CD4-positive, alpha-beta T cell (primary cell): ENCODE measurements around the gene PEF1. TPM values are rescaled to one million over a fixed set of nuclear protein-coding genes. Genes with fewer than 3 reads are reported as not detected.

Experiments used
- ATAC-seq: fragments of 200-7000 bp; cut with Tn5 transposase; one replicate; pipeline ENCODE4 v1.10.0; 2022; ENCODE audit warnings: mild to moderate bottlenecking; ENCODE audit not compliant: poor library complexity
- CTCF ChIA-PET: fragments of 350-600 bp; sonication (Branson Sonifier 250); formaldehyde crosslinking; loops from one replicate; lab custom pipeline; 2021; ENCODE audit warnings: antibody characterized with exemption, inconsistent platforms; lab: Charles Lee
- POLR2A ChIA-PET: fragments of 350-600 bp; sonication (Branson Sonifier 250); formaldehyde crosslinking; loops from one replicate; lab custom pipeline; 2021; ENCODE audit warnings: antibody characterized with exemption, inconsistent platforms; lab: Charles Lee
- DNase-seq, 14 experiments: peaks; one replicate each; pipeline ENCODE4 v3.0.0-alpha.2; 2013 to 2020; ENCODE audit warnings: mixed read lengths in 2 of 14
- H3K27ac ChIP-seq, 2 donors: one replicate each; pipeline versions ENCODE4 v1.5.1 to v1.7.0; 2013; ENCODE audit warnings: low read length in 2 of 2, low read depth in 1 of 2, mild to moderate bottlenecking in 1 of 2
- H3K27me3 ChIP-seq, 2 experiments: 1 replicate in 1 of 2; 2 replicates in 1 of 2; pipeline versions ENCODE4 v1.6.1 to v1.7.0; 2013; ENCODE audit warnings: low read length in 2 of 2, control low read depth in 1 of 2, mild to moderate bottlenecking in 1 of 2, moderate library complexity in 1 of 2; ENCODE audit not compliant: insufficient read depth in 2 of 2, control insufficient read depth in 1 of 2
- H3K36me3 ChIP-seq: one replicate; pipeline ENCODE4 v1.6.1; 2013; ENCODE audit warnings: low read length, control low read depth; ENCODE audit not compliant: insufficient read depth
- H3K4me1 ChIP-seq: one replicate; pipeline ENCODE4 v1.6.1; 2013; ENCODE audit warnings: low read length, control low read depth; ENCODE audit not compliant: insufficient read depth
- H3K4me3 ChIP-seq: one replicate; pipeline ENCODE4 v1.5.1; 2013; ENCODE audit warnings: mild to moderate bottlenecking, low read length, moderate library complexity
- H3K9me3 ChIP-seq, 2 experiments: 1 replicate in 1 of 2; 2 replicates in 1 of 2; pipeline versions ENCODE4 v1.6.1 to v1.7.0; 2013; ENCODE audit warnings: low read length in 2 of 2, mild to moderate bottlenecking in 2 of 2, control low read depth in 1 of 2, moderate library complexity in 1 of 2; ENCODE audit not compliant: control insufficient read depth in 1 of 2, insufficient read depth in 1 of 2
- H3K27ac Mint-ChIP-seq: one replicate; pipeline ENCODE4 v1.8.0; 2020; ENCODE audit warnings: mixed read lengths
- H3K27me3 Mint-ChIP-seq: one replicate; pipeline ENCODE4 v1.8.0; 2021; ENCODE audit warnings: mixed read lengths
- H3K36me3 Mint-ChIP-seq: one replicate; pipeline ENCODE4 v1.8.0; 2021; ENCODE audit warnings: low read depth, mixed read lengths
- H3K4me1 Mint-ChIP-seq: one replicate; pipeline ENCODE4 v1.8.0; 2021; ENCODE audit warnings: low read depth, mixed read lengths
- H3K4me3 Mint-ChIP-seq: one replicate; pipeline ENCODE4 v1.8.0; 2020; ENCODE audit warnings: mild to moderate bottlenecking, mixed read lengths
- H3K9me3 Mint-ChIP-seq: one replicate; pipeline ENCODE4 v1.8.0; 2020; ENCODE audit warnings: mixed read lengths
- intact Hi-C, 2 experiments: fragments of 100-400 bp; cut with DNase I in 1 of 2; cut with micrococcal nuclease in 1 of 2; formaldehyde crosslinking; loops; one replicate each; pipeline versions ENCODE4 v1.15.1 to v1.9.0; 2023 to 2025; cut with DNase I, micrococcal nuclease
- total RNA-seq, 174 experiments: library from RNA in 2 of 174; stranded (reverse) in 2 of 174; gene quantifications; one replicate each; pipeline ENCODE4 v1.2.3 and lab custom pipeline; 2021 to 2026
- TF ChIP-seq, protein P1 (sequence below): fragments of 200-600 bp; IDR thresholded peaks from one replicate; pipeline ENCODE4 v1.8.0; 2022; ENCODE audit warnings: antibody characterized with exemption, mild to moderate bottlenecking

The PEF1 gene
- total RNA-seq, 2 experiments from 2014 or later: 42.3 to 45.9 TPM

DNA sequence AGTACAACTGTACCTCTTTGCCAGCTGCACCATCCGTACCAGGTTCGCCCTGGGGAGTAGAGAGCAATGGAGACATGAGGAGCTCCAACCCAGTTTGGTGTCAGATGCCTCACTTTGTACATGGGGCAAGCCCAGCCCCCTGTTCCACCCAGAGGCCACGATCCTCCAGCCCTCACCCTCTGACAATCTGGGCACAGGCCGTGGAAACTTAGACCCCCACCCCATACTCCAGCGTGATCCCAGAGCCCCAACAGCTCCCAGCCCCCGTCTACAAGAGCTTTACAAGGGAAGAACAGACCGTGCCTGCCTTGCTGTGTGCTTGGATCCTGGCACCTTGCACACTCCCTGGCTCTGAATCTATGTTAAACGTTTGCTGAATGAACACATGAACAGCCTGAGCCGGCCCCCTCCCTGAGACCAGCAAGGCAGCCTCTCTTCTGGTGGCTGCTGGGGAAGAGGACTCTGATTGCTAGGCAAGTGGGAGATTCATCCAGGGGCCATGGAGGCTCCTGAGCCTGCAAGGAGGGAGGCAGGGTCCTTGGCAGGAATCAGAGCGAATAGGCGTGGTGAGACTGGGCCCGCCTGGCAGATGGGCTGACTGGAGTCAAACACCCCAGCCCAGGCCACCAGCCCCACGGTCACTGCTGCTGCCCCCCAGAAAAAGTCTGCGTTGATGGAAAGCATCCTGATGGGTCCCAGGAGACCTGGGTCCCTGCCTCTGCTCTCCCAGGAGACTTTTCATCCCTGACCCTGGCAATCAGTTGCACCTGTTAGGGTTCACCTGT, 12.5 kb upstream of the PEF1 start:
- TF ChIP-seq, protein P1, sequence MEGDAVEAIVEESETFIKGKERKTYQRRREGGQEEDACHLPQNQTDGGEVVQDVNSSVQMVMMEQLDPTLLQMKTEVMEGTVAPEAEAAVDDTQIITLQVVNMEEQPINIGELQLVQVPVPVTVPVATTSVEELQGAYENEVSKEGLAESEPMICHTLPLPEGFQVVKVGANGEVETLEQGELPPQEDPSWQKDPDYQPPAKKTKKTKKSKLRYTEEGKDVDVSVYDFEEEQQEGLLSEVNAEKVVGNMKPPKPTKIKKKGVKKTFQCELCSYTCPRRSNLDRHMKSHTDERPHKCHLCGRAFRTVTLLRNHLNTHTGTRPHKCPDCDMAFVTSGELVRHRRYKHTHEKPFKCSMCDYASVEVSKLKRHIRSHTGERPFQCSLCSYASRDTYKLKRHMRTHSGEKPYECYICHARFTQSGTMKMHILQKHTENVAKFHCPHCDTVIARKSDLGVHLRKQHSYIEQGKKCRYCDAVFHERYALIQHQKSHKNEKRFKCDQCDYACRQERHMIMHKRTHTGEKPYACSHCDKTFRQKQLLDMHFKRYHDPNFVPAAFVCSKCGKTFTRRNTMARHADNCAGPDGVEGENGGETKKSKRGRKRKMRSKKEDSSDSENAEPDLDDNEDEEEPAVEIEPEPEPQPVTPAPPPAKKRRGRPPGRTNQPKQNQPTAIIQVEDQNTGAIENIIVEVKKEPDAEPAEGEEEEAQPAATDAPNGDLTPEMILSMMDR: no peak
- Mint-ChIP-seq H3K4me3 (no peak overlapping the region), H3K27me3 (no peaks in the 10 kb centered on the region), H3K9me3 (no peaks in the 10 kb centered on the region), H3K4me1 (no peaks in the 10 kb centered on the region), H3K36me3 (no peaks in the 10 kb centered on the region), H3K27ac (no peak overlapping the region)
- Histone ChIP-seq H3K27me3 (no peaks in the 10 kb centered on the region), H3K4me3 (no peak overlapping the region), H3K27ac (no peak overlapping the region), H3K36me3 (no peaks in the 10 kb centered on the region), H3K9me3 (peaks cover 0 to 7% of the 10 kb centered on the region in 2 experiments), H3K4me1 (no peaks in the 10 kb centered on the region)
- POLR2A ChIA-PET: no interaction called here
- intact Hi-C loops: no loop called here
- ATAC-seq: no peak
- CTCF ChIA-PET: no interaction called here
- DNase-seq: no peak

DNA sequence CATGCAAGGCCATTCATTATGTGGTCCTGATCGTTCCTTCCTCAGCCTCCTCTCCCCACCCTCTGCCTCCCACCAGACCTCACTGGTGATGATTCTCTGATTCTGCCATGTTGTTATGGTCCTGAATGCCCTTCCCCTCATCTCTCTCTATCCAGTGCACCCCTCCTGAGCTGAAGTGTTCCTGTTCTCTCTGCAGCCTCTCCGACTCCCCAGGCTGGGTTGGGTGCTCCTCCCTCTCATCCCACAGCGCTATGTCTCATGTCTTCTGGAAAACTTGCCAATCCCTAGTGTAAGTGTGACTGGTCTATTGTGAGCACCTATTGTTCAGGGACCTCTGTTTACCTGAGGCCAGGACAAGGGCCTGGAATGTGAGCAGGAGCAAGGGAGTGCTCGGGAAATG, 11.1 kb upstream of the PEF1 start:
- intact Hi-C loops: no loop called here
- TF ChIP-seq, protein P1: no peak
- no peaks in the 10 kb centered on the region for H3K27me3 Mint-ChIP-seq
- no peaks in the 10 kb centered on the region for H3K4me1 Mint-ChIP-seq
- Histone ChIP-seq H3K9me3 (peaks cover 0 to 7% of the 10 kb centered on the region in 2 experiments), H3K4me3 (no peak overlapping the region), H3K27me3 (no peaks in the 10 kb centered on the region), H3K27ac (no peak overlapping the region), H3K36me3 (no peaks in the 10 kb centered on the region), H3K4me1 (no peaks in the 10 kb centered on the region)
- no peak for DNase-seq
- no peaks in the 10 kb centered on the region for H3K36me3 Mint-ChIP-seq
- no peak overlapping the region for H3K27ac Mint-ChIP-seq
- no peak overlapping the region for H3K4me3 Mint-ChIP-seq
- ChIA-PET CTCF (no interaction called here), POLR2A (interaction anchor here (1.5 kb wide), 1 partner anchor 11 kb away, joined by 3 read pairs; no protein-coding TSS in a partner anchor)
- ATAC-seq: no peak
- no peaks in the 10 kb centered on the region for H3K9me3 Mint-ChIP-seq

DNA sequence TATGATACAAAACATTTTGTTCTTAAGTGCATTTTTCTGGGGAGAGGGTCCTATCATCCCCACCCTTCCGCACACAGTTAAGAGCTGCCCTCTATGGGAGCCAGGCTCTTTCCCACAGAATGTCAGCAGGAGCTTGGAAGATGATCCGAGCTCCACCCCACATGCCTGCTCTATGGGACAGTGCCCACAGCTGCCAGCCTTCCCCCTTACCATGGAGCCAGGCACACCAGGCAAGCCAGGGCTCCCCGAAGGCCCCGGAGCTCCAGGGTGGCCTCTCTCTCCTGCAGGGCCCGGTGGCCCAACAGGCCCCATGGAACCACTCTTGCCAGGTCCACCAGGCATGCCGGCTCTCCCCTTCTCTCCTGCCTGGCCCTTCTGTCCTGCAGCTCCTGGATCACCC, 10.4 kb upstream of the PEF1 start:
- ATAC-seq (no peak), DNase-seq (no peak)
- no peaks in the 10 kb centered on the region for H3K4me1 Mint-ChIP-seq
- CTCF ChIA-PET: no interaction called here
- H3K27me3 Mint-ChIP-seq: no peaks in the 10 kb centered on the region
- no peaks in the 10 kb centered on the region for H3K9me3 Mint-ChIP-seq
- no peak overlapping the region for H3K4me3 Mint-ChIP-seq
- Histone ChIP-seq H3K9me3 (peaks cover 0 to 7% of the 10 kb centered on the region in 2 experiments), H3K4me3 (no peak overlapping the region), H3K27ac (no peak overlapping the region), H3K36me3 (no peaks in the 10 kb centered on the region), H3K27me3 (no peaks in the 10 kb centered on the region), H3K4me1 (no peaks in the 10 kb centered on the region)
- intact Hi-C loops: no loop called here
- no peaks in the 10 kb centered on the region for H3K36me3 Mint-ChIP-seq
- H3K27ac Mint-ChIP-seq: no peak overlapping the region
- TF ChIP-seq, protein P1: no peak
- POLR2A ChIA-PET: interaction anchor here (1.3 to 1.5 kb wide), 2 partner anchors 10 to 11 kb away, joined by 3 read pairs; no protein-coding TSS in a partner anchor
